Endothelial cell of hepatic sinusoid (primary cell): ENCODE results near the gene XRCC1.
"Not testable (repeated sequence)": the region's sequence is repeated elsewhere in the genome, so short reads cannot be mapped to it uniquely, and the experiment has no call there.

Source experiments
- in situ Hi-C: cut with HindIII; loops from 2 replicates; pipeline ENCODE4 v1.10.0; 2017; ENCODE audit warnings: low sequenced_read_pairs

The XRCC1 gene

GRCh38 chr19:43548706-43549105 lies 26.6 kb downstream of the XRCC1 start:
- in situ Hi-C loops = no loop called here

GRCh38 chr19:43547926-43548325 lies 27.4 kb downstream of the XRCC1 start:
- in situ Hi-C loops = not testable (repeated sequence)

- in situ Hi-C loops = no loop called here
Measured at GRCh38 chr19:43546581-43546980, 28.7 kb downstream of the XRCC1 start.

- in situ Hi-C loops = no loop called here
Measured at GRCh38 chr19:43545981-43546380, 29.3 kb downstream of the XRCC1 start.

- in situ Hi-C loops = no loop called here
Measured at GRCh38 chr19:43545276-43545675, 30.1 kb downstream of the XRCC1 start.

- in situ Hi-C loops = no loop called here
Measured at GRCh38 chr19:43544077-43544476, 31.2 kb downstream of the XRCC1 start.

GRCh38 chr19:43541920-43542650 lies 33.2 kb downstream of the XRCC1 start:
- in situ Hi-C loops = no loop called here

- in situ Hi-C loops = no loop called here
Measured at GRCh38 chr19:43540381-43540780, 34.9 kb downstream of the XRCC1 start.

GRCh38 chr19:43538922-43539321 lies 36.4 kb downstream of the XRCC1 start:
- in situ Hi-C loops = loop anchor here (5.0 kb wide), 3 partner anchors 38 to 128 kb away; partner anchors contain the start of genes PINLYP and XRCC1

- in situ Hi-C loops = loop anchor here (5.0 kb wide), 3 partner anchors 42 to 132 kb away; partner anchors contain the start of genes PINLYP and XRCC1
Measured at GRCh38 chr19:43534816-43535761, 40.2 kb downstream of the XRCC1 start.

- in situ Hi-C loops = no loop called here
Measured at GRCh38 chr19:43534305-43534815, 41.0 kb downstream of the XRCC1 start.

GRCh38 chr19:43533546-43534304 lies 41.6 kb downstream of the XRCC1 start:
- in situ Hi-C loops = no loop called here

- in situ Hi-C loops = no loop called here
Measured at GRCh38 chr19:43532962-43533545, 42.3 kb downstream of the XRCC1 start, which contains the start of gene ZNF575. Gene ZNF575 (plus strand): TSS chr19:43533188. CDS start chr19:43534423, 1,235 bp downstream.

GRCh38 chr19:43532571-43532961 lies 42.8 kb downstream of the XRCC1 start:
- in situ Hi-C loops = no loop called here

GRCh38 chr19:43527860-43528622 lies 47.3 kb downstream of the XRCC1 start:
- in situ Hi-C loops = loop anchor here (5.0 kb wide), 1 partner anchor 81 kb away; no protein-coding TSS in a partner anchor

GRCh38 chr19:43526884-43527859 lies 48.2 kb downstream of the XRCC1 start, which contains the start of gene ETHE1:
Gene ETHE1 (minus strand): TSS chr19:43527201. CDS start chr19:43527177, 24 bp downstream.
- in situ Hi-C loops = loop anchor here (5.0 kb wide), 1 partner anchor 80 kb away; no protein-coding TSS in a partner anchor

GRCh38 chr19:43525836-43526771 lies 49.2 kb downstream of the XRCC1 start:
- in situ Hi-C loops = loop anchor here (5.0 kb wide), 1 partner anchor 79 kb away; no protein-coding TSS in a partner anchor
